ENCODE measurements around the gene B3GNT2.
"Not testable (repeated sequence)": the region's sequence is repeated elsewhere in the genome, so short reads cannot be mapped to it uniquely, and the experiment has no call there.

B3GNT2 gene

DNA sequence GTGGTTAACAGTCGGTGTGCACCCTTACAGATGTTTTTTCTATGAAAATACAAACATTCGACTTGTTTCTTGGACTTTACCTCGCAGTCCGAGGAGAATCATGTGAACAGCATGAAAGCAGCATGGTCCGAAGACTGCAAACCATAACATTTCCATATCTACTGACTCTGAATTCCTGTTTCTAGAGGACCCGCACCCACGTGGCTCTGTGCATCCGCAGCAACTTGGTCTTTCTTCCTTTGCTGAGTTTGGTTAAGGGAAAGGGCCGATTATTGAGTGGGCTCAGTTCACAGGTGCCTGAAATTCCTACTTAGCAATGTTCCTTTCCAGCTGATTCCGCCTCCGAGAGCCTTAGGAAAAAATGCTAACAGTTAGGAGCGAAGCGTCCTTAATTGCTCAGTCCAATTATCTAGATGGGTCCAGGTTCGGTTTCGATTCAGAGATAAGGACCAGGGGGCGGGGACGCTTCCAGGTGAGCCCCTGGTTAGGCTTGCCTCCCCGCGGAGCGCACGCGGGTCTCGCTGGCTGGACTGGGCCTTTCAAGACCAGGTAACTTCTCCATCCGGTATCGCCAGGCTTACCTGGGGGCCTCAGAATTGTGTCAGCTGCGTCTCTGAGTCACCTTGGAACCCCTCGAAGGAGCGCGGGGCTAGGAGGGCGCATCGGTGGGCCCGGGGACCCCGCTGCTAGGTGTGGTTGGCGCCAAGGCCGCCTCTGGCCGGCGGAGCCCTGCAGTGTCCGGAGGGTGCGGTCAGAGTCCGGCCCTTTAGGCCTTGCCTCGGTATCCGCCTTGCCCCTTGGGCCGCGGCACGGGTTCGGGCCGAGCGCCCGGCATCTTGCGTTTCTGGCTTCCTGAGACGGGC lies 1.1 kb upstream of the B3GNT2 start:
- DNase-seq (ENCODE audit: low read depth): no peak
- peak overlapping the region; percentile 90 for H3K4me3 ChIP-seq (ENCODE audit: control insufficient read depth, low read depth, low read length)
- TF ChIP-seq, protein P1, sequence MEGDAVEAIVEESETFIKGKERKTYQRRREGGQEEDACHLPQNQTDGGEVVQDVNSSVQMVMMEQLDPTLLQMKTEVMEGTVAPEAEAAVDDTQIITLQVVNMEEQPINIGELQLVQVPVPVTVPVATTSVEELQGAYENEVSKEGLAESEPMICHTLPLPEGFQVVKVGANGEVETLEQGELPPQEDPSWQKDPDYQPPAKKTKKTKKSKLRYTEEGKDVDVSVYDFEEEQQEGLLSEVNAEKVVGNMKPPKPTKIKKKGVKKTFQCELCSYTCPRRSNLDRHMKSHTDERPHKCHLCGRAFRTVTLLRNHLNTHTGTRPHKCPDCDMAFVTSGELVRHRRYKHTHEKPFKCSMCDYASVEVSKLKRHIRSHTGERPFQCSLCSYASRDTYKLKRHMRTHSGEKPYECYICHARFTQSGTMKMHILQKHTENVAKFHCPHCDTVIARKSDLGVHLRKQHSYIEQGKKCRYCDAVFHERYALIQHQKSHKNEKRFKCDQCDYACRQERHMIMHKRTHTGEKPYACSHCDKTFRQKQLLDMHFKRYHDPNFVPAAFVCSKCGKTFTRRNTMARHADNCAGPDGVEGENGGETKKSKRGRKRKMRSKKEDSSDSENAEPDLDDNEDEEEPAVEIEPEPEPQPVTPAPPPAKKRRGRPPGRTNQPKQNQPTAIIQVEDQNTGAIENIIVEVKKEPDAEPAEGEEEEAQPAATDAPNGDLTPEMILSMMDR (IDR thresholded peaks at IDR 0.05; ENCODE audit: control insufficient read depth, insufficient read depth, low read depth, low read length, missing control alignments): no peak

DNA sequence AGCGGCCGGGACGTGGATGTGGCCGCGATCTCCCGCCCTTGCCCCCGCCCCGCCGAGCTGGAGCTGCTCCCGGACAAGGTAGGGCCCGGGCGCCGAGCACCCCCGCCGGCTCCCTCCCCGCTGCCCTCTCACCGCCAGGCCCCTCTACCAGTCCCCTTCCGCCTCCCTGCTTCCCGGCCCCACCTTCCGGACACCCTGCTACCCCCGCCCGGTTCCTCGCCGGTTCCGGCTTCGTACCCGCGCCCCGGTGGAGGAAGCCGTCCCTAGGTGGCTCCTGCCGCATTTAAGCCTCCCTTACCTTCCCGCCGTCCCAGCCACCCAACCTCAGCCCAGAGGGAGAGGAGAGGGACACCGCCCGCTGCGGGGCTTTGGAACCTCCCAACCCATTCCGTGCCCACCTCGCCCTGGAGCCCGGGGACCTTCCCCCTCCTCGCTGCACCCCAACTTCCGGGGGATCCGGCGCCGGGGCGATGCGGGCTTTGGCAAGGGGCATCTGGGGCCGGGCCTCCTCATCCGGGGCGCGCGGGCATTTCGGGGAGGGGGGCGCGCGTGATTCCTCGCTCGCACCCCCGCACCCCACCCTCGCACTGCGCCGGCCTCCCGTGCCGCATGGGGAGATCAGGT lies 475 bp downstream of the B3GNT2 start:
- H3K4me3 ChIP-seq (ENCODE audit: control insufficient read depth, low read depth, low read length): peak overlapping the region; percentile 90
- no peak for DNase-seq (ENCODE audit: low read depth)
- TF ChIP-seq, protein P1 (IDR thresholded peaks at IDR 0.05; ENCODE audit: control insufficient read depth, insufficient read depth, low read depth, low read length, missing control alignments): no peak

GRCh38 chr2:62197011-62197924 lies 1.4 kb downstream of the B3GNT2 start:
- no peak for DNase-seq (ENCODE audit: low read depth)
- TF ChIP-seq, protein P1 (IDR thresholded peaks at IDR 0.05; ENCODE audit: control insufficient read depth, insufficient read depth, low read depth, low read length, missing control alignments): peak; percentile 8
- H3K4me3 ChIP-seq (ENCODE audit: control insufficient read depth, low read depth, low read length): peak overlapping the region; percentile 90

DNA sequence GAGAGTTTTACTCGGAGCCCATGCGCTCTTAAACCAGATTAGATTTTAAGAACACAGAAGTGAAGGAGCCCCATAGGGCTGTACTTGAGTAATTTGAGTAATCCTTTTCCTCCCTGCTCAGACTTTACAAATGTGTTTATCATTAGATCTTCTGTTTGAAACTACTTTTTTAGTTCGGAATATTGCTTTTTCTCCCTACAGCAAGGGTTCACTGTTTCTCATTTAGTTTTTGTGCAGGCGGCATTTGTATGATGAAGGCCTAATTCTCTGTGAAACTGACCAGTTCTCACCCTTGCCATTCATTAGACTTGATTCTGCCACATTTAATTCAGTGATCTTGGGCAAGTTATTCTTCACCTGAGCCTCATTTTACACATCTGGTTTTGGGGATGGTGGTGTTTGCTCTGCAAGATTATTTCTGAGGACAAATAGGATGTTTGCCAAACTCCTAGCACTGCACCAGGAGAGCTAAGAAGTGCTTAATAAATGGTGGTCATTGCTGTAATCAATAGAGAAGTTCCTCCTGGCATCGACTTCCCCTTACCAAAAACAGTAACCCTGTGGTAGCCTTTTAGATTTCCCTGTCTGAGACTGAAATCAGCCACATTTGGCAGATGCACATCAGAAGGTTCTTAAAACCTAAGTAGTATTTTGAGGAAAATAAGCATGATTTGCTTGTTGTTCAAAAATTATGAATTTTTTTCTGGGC lies 2.2 kb downstream of the B3GNT2 start:
- TF ChIP-seq, protein P1 (IDR thresholded peaks at IDR 0.05; ENCODE audit: control insufficient read depth, insufficient read depth, low read depth, low read length, missing control alignments): no peak
- DNase-seq (ENCODE audit: low read depth): no peak

GRCh38 chr2:62198854-62199253 lies 2.9 kb downstream of the B3GNT2 start:
- not testable (repeated sequence) for DNase-seq (ENCODE audit: low read depth); H3K4me3 ChIP-seq (ENCODE audit: control insufficient read depth, low read depth, low read length)

More for the DNA sequence above, 2.2 kb downstream of the B3GNT2 start:
- peak overlapping the region; percentile 90 for H3K4me3 ChIP-seq (ENCODE audit: control insufficient read depth, low read depth, low read length)

- no peak overlapping the region for H3K4me3 ChIP-seq (ENCODE audit: control insufficient read depth, low read depth, low read length)
- TF ChIP-seq, protein P1 (IDR thresholded peaks at IDR 0.05; ENCODE audit: control insufficient read depth, insufficient read depth, low read depth, low read length, missing control alignments): no peak
- no peak for DNase-seq (ENCODE audit: low read depth)
Measured at GRCh38 chr2:62199392-62200125, 3.6 kb downstream of the B3GNT2 start.
